Stimulated activated CD4-positive, alpha-beta T cell treated with anti-CD3 and anti-CD28 coated beads, TNF-alpha, amount 100 ng/mL, for 24 hours (primary cell): ENCODE results near the gene TP53I13.

Source experiments
- DNase-seq, 3 experiments: peaks; one replicate each; pipeline ENCODE4 v3.0.0-alpha.2; 2020; ENCODE audit warnings: low read depth in 3 of 3

Gene TP53I13

GRCh38 chr17:29615492-29616299 lies 47.2 kb downstream of the TP53I13 start:
- peak; percentile 66 to 85 (median 70) for DNase-seq

- DNase-seq: no peak
These were observed 48.0 kb downstream of the TP53I13 start for GRCh38 chr17:29616300-29617048.

GRCh38 chr17:29617125-29617480 lies 48.6 kb downstream of the TP53I13 start:
- DNase-seq: peak; percentile 84 to 92 (median 88)

- DNase-seq: peak; percentile 74 to 87 (median 76)
These were observed 49.2 kb downstream of the TP53I13 start for GRCh38 chr17:29617481-29618271.

GRCh38 chr17:29618272-29619065 lies 50.0 kb downstream of the TP53I13 start:
- no peak for DNase-seq

GRCh38 chr17:29619251-29619650 lies 50.8 kb downstream of the TP53I13 start:
- no peak for DNase-seq

- DNase-seq: no peak
These were observed 51.8 kb downstream of the TP53I13 start for GRCh38 chr17:29620271-29620670.

- DNase-seq: no peak
These were observed 52.4 kb downstream of the TP53I13 start for GRCh38 chr17:29620779-29621500.

GRCh38 chr17:29621751-29622194 lies 53.3 kb downstream of the TP53I13 start:
- no peak for DNase-seq
